ENCODE measurements around the gene PPP1R12A. TPM values are rescaled to one million over a fixed set of nuclear protein-coding genes. Genes with fewer than 3 reads are reported as not detected.
"Not testable (repeated sequence)": the region's sequence is repeated elsewhere in the genome, so short reads cannot be mapped to it uniquely, and the experiment has no call there.

PPP1R12A gene
- polyA plus RNA-seq, 1 experiment: 107 TPM

GRCh38 chr12:79818856-79819255 lies 116.0 kb downstream of the PPP1R12A start:
- no peak for DNase-seq (ENCODE audit: low read depth, low spot score)
- no peak overlapping the region for H3K4me3 ChIP-seq (ENCODE audit: low read depth, low read length)
- H3K27me3 ChIP-seq (ENCODE audit: control insufficient read depth, insufficient read depth, low read length): no peaks in the 10 kb centered on the region
- H3K9me3 ChIP-seq (ENCODE audit: control insufficient read depth, insufficient read depth, low read length): no peaks in the 10 kb centered on the region
- CTCF ChIA-PET: no interaction called here
- POLR2A ChIA-PET: no interaction called here
- TF ChIP-seq CTCF (IDR thresholded peaks at IDR 0.05; ENCODE audit: low read depth, low read length): no peak
- H3K27ac ChIP-seq (ENCODE audit: low read depth, low read length): no peak overlapping the region

- H3K27me3 ChIP-seq (ENCODE audit: control insufficient read depth, insufficient read depth, low read length); CTCF ChIA-PET; H3K9me3 ChIP-seq (ENCODE audit: control insufficient read depth, insufficient read depth, low read length); POLR2A ChIA-PET; H3K27ac ChIP-seq (ENCODE audit: low read depth, low read length); H3K4me3 ChIP-seq (ENCODE audit: low read depth, low read length); DNase-seq (ENCODE audit: low read depth, low spot score): not testable (repeated sequence)
These were observed 150.4 kb downstream of the PPP1R12A start for GRCh38 chr12:79784366-79785065.

GRCh38 chr12:79782172-79782900 lies 152.6 kb downstream of the PPP1R12A start:
- Histone ChIP-seq H3K27ac (ENCODE audit: low read depth, low read length) (peak overlapping the region; percentile 33), H3K9me3 (ENCODE audit: control insufficient read depth, insufficient read depth, low read length) (no peaks in the 10 kb centered on the region), H3K27me3 (ENCODE audit: control insufficient read depth, insufficient read depth, low read length) (no peaks in the 10 kb centered on the region), H3K4me3 (ENCODE audit: low read depth, low read length) (no peak overlapping the region)
- DNase-seq (ENCODE audit: low read depth, low spot score): no peak
- ChIA-PET POLR2A (no interaction called here), CTCF (interaction anchor here (1.0 kb wide), 3 partner anchors 235 to 487 kb away, joined by 3 to 4 read pairs (median 3); no protein-coding TSS in a partner anchor)
- TF ChIP-seq CTCF (IDR thresholded peaks at IDR 0.05; ENCODE audit: low read depth, low read length): no peak

GRCh38 chr12:79778802-79779448 lies 156.0 kb downstream of the PPP1R12A start:
- POLR2A ChIA-PET: no interaction called here
- Histone ChIP-seq H3K27me3 (ENCODE audit: control insufficient read depth, insufficient read depth, low read length) (no peaks in the 10 kb centered on the region), H3K27ac (ENCODE audit: low read depth, low read length) (no peak overlapping the region), H3K9me3 (ENCODE audit: control insufficient read depth, insufficient read depth, low read length) (no peaks in the 10 kb centered on the region), H3K4me3 (ENCODE audit: low read depth, low read length) (no peak overlapping the region)
- TF ChIP-seq CTCF (IDR thresholded peaks at IDR 0.05; ENCODE audit: low read depth, low read length): no peak
- CTCF ChIA-PET: interaction anchor here (0.6 to 1.3 kb wide), 6 partner anchors 10 to 491 kb away, joined by 3 to 4 read pairs (median 4); no protein-coding TSS in a partner anchor
- no peak for DNase-seq (ENCODE audit: low read depth, low spot score)

GRCh38 chr12:79776111-79776510 lies 158.8 kb downstream of the PPP1R12A start:
- no peaks in the 10 kb centered on the region for H3K27me3 ChIP-seq (ENCODE audit: control insufficient read depth, insufficient read depth, low read length)
- ChIA-PET POLR2A (interaction anchor here (0.6 kb wide), 1 partner anchor 14 kb away, joined by 3 read pairs; no protein-coding TSS in a partner anchor), CTCF (interaction anchor here (0.5 to 2.2 kb wide), 6 partner anchors 9 to 419 kb away, joined by 3 to 6 read pairs (median 3); no protein-coding TSS in a partner anchor)
- H3K4me3 ChIP-seq (ENCODE audit: low read depth, low read length): no peak overlapping the region
- no peaks in the 10 kb centered on the region for H3K9me3 ChIP-seq (ENCODE audit: control insufficient read depth, insufficient read depth, low read length)
- DNase-seq (ENCODE audit: low read depth, low spot score): no peak
- no peak for TF ChIP-seq CTCF (IDR thresholded peaks at IDR 0.05; ENCODE audit: low read depth, low read length)
- no peak overlapping the region for H3K27ac ChIP-seq (ENCODE audit: low read depth, low read length)

Measured in AG04450 (cell line).